NCI-H226 (cell line): ENCODE data around the gene FN1.
"Not testable (repeated sequence)": the region's sequence is repeated elsewhere in the genome, so short reads cannot be mapped to it uniquely, and the experiment has no call there.

Source experiments
- DNase-seq: peaks from one replicate; pipeline ENCODE4 v3.0.0-alpha.2; 2015

Gene FN1

GRCh38 chr2:215363461-215364156 lies 72.3 kb downstream of the FN1 start:
- DNase-seq, result no peak

DNA sequence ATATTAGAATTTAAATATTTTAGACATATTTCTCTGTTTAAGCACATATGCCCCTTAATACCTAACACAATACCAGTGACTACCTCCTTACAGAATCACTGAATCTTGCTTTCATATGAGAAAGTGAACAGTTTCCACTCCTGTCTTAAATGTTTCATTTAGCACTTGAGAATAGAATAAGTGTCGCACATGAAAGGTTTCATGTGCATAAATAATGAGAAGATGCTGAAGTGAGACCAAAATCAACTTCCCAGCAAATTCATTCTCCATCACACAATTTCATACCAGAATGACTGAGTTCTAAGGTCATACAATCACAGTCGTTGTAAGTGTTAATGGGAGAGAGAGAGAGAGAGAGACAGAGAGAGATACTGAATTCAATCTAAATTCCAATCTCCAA lies 72.8 kb downstream of the FN1 start:
- no peak for DNase-seq

DNA sequence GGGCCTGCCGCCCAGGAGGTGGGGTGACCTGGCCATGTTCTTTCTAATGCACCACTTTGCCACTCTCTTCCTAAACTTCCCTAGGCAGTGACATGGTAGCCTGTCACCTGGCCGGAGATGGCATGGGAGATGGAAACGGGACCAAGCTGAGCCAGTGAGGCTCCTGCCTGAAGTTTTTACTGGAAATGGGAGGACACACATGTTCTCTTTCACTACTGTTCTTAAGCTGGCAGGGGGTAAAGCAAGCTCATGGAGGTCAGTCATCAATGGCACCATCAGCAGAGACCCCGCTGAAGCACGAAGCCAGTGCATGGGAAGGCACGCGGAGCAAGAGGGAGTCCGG lies 73.3 kb downstream of the FN1 start:
- DNase-seq, result no peak

- no peak for DNase-seq
These were observed 73.8 kb downstream of the FN1 start for GRCh38 chr2:215361876-215362561.

DNA sequence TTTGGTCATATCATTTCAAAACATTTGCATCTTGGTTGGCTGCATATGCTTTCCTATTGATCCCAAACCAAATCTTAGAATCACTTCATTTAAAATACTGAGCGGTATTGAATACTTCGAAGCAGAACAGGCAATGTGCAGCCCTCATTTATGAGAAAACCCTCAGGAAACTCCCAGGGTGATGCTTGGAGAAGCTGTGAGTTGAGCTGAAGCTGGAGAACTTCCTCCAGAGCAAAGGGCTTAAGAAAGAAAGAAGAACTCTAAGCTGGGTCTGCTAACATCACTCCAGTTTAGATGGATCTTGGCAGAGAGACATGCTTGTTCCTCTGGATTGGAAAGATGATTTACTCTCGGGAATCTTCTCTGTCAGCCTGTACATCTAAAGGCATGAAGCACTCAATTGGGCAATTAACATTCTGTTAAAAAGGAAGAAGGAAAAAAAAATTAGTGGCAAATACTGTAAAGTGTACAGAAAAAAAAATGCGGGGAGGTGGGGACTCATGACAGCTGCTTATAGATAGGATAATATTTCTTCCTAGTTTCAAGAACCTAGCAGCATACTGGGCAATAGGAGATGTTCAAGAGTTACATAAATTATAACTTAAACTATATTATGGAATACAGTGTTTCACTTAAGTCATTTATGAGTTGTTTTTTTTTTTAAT lies 74.5 kb downstream of the FN1 start:
- DNase-seq, result no peak

GRCh38 chr2:215360596-215360995 lies 75.3 kb downstream of the FN1 start:
- DNase-seq, result no peak

GRCh38 chr2:215360059-215360458 lies 75.8 kb downstream of the FN1 start:
- DNase-seq, result not testable (repeated sequence)

- DNase-seq, result no peak
These were observed 76.3 kb downstream of the FN1 start for GRCh38 chr2:215359576-215359922.

DNA sequence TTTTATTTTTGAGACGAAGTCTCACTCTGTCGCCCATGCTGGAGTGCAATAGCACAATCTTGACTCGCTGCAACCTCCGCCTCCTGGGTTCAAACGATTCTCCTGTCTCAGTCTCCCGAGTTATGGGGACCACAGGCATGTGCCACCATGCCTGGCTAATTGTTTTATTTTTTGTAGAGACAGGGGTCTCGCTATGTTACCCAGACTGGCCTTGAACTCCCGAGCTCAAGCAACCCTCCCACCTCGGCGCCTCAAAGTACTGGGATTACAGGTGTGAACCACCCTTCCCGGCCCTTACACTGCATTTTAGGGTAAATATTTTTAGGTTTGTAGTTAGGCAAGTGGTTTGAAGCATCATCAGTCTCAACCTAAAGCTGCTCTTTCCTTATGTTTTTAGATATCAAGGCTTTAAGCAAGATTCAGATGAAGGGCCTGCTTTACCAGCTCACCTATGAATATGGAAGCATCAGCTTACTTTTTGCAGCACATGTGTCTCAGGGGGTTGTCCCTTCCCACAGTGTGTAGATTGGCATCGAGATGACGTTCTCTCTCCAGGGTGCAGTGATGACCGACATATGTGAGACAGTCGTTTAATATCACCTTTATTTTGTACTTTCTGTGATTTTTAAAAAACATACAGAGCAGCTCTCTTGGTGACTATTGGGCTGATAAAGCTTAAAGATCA lies 76.8 kb downstream of the FN1 start:
- no peak for DNase-seq

DNA sequence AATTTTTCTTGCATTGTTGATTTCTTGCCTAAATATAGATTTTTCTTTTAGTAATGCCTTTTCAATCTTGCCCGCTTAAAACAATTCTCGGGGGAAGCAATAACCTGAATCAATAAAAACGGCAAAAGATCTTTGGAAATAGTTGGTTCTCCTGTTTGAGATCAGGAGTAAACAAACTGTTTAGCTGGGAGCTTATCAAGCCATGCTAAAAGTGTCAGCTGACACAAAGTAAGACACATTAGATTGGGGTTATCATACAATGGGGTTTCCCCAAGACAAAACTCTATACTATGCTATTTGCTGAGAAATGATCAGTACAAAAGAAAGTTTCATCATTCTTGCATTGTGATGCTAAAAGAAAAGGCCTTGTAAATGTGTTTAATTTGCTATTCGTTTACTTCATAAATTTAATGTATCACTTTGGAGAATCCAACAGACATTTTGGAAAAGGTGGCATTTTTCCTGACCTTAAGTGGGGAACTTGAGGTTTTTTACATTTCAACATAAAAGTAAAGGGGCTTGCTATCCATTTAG lies 77.5 kb downstream of the FN1 start:
- DNase-seq, result no peak

DNA sequence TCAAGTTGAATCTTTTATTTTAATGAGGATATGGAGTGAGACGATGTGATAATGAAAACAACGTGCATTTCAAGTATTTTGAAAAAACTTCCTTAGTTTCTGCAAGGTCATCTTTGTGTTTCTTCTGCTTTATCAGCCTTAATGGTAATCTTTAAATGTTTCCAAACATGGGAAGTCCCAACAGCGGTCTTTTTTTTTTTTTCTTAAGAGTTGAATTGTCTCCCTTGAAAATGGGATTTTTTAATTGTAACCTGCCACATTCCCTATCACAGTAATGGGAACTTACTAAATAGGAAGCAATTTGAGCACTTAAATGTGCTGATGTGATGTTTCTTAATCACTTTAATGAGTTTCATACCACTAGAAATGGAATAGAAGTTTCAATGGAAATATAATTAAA lies 78.2 kb downstream of the FN1 start:
- DNase-seq, result no peak

- DNase-seq, result no peak
These were observed 78.9 kb downstream of the FN1 start for GRCh38 chr2:215356948-215357461.

GRCh38 chr2:215356334-215356947 lies 79.4 kb downstream of the FN1 start:
- no peak for DNase-seq

- no peak for DNase-seq
These were observed 80.1 kb downstream of the FN1 start for GRCh38 chr2:215355801-215356200.

DNA sequence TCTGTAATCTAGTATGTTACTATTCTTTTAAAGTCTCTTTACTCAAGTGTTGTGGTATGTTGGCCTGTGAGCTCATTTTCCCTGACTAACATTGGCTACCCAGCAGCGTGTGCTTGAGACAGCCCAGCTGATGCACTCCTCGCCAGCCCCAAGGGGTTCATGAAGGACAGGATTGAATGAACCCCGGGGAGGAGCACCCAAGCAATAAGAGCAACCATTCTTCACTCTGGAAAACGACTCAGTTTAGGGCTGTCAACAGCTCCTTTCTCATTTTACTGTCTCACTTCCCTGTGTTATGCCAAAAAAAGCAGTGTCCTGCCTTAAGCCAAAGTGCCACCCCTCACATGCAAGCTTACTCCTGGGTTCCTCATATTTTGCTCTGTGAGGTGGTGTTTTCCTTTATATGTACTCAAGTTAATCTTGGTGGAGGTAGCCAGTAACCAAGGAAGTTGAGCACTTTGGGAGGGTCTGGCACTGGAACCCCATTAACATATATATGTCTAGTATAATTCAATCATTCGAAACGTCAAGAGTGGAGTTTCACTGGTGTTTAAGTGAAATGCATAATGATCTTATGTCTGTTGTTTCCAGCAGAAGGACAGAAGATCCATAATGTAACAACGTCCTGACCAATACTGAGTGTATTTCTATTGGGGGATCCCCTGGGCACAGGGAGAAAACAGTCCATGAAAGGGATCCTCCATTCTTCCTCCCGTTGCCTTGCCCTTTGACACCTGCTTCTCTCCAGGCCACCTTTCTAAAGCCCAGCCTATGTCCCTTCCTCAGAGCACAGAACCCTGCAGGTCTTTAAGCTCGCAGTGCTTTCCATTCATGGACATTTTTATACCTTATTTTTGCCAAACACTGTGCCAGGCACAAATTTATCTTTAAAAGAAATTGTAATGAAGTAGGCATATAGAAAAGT lies 80.8 kb downstream of the FN1 start:
- no peak for DNase-seq

GRCh38 chr2:215352602-215353001 lies 83.3 kb downstream of the FN1 start:
- DNase-seq, result no peak

GRCh38 chr2:215347878-215348277 lies 88.0 kb downstream of the FN1 start:
- no peak for DNase-seq

DNA sequence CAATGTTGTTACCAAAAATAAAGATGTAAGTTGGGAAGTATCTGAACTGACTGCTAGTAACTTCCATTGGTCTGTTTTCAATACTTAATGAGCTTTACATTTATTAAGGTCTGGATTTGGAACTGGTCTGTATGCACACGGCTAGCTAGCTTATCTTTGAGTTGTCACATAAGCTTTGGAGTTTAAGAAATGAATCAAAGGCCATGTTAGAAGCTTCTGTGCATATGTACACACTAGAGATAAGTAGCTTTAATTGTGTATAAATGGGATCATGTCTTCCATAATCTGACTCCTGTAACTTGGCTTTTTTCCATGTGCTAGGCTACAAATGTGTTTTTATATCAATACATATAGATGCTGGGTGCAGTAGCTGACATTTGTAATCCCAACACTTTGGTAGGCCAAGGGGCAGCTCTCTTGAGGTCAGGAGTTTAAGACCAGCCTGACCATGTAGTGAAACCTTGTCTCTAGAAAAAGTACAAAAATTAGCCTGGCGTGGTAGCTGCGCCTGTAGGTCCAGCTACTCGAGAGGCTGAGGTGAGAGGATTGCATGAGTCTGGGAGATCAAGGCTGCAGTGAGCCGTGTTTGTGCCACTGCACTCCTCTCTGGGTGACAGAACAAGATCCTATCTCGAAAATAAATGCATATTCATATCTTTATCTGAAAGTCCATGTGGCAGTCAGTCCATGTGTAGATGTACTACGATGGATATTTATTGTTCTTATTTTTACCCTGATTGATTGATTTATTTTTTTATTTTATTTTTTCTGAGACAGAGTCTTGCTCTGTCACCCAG lies 96.8 kb downstream of the FN1 start:
- DNase-seq, result no peak

GRCh38 chr2:215332872-215333595 lies 102.8 kb downstream of the FN1 start:
- DNase-seq, result no peak

DNA sequence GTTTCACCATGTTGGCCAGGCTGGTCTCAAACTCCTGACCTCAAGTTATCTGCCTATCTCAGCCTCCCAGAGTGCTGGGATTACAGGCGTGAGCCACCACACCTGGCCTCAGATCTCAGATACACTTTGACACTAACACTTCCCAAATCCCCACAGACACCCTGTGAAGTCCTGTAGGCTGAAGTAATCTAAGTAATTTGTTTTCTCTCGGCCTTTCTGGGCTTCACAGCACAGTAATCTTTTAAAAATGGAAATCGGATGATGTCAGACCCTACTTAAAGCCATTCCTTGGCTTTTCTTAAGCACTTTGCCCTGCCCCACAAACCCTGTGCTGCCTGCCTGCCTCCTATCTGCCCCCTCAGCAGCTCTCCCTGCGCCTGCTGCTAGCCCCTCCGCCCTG lies 107.8 kb downstream of the FN1 start:
- DNase-seq, result no peak
